ENCODE results near the gene RANBP9. TPM values are rescaled to one million over a fixed set of nuclear protein-coding genes. Genes with fewer than 3 reads are reported as not detected.

Gene RANBP9
- total and polyA plus RNA-seq, 4 experiments from 2014 or later = 3.4 to 52.9 (median 29.9) TPM

DNA sequence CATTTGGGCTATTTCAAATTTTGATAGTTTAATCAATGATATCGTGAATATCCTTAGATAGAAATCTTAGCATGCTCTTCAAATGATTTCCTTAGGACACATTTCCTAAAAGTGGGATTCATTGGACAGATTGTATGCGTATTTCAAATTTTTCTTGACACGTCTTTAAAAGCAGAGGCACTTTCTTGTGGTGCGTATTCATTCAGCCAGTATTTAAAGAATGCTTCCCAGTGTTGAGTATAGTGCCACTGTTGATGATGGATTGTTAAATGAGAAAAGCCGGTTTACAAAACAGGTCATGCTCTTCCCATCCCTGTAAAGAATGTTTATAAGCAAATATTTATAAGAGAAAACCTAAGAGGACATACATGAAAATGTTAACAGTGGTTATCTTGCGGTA is 111.6 kb downstream of the RANBP9 start:
- Mint-ChIP-seq H3K27me3 (no peaks in the 10 kb centered on the region), H3K36me3 (peaks cover 59 to 68% of the 10 kb centered on the region in 2 donors), H3K4me1 (peaks cover 0 to 5% (median under 1%) of the 10 kb centered on the region in 4 donors), H3K4me3 (no peak overlapping the region), H3K27ac (no peak overlapping the region), H3K9me3 (no peaks in the 10 kb centered on the region)
- Histone ChIP-seq H3K4me3 (ENCODE audit: low read length in 2 of 2) (no peak overlapping the region), H3K9me3 (ENCODE audit: control insufficient read depth in 1 of 2, low read length in 2 of 2) (no peaks in the 10 kb centered on the region), H3K27me3 (ENCODE audit: insufficient read depth, low read length) (no peaks in the 10 kb centered on the region), H3K27ac (ENCODE audit: low read depth, low read length) (no peak overlapping the region), H3K4me1 (ENCODE audit: insufficient read depth, low read length) (no peaks in the 10 kb centered on the region), H3K36me3 (ENCODE audit: insufficient read depth, low read length) (peaks cover 15% of the 10 kb centered on the region)
- DNase-seq = no peak
- intact Hi-C loops (cut with micrococcal nuclease) = no loop called here
- ChIA-PET POLR2A (ENCODE audit: partially characterized antibody) (no interaction called here), CTCF (ENCODE audit: partially characterized antibody) (no interaction called here)

DNA sequence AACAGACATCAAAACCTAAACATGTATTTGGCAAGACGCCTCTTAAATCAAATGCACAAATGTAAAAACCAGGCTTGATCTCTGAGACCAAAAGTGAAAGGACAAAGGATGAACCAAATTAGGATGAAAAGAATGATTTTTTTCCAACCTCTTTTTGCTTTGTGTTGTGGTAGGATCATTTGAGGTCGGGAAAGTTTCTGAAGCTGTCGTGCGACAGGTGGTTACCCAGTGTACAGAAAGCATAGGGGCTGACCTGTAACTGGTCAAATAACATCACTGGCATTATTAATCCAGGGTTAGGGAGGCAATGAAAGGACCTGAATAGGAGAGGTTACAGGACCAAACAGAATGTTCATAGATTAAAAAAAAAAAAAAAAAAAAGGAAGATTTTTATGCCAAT is 114.6 kb downstream of the RANBP9 start:
- Histone ChIP-seq H3K27ac (ENCODE audit: low read depth, low read length) (no peak overlapping the region), H3K4me3 (ENCODE audit: low read length in 2 of 2) (no peak overlapping the region), H3K27me3 (ENCODE audit: insufficient read depth, low read length) (no peaks in the 10 kb centered on the region), H3K36me3 (ENCODE audit: insufficient read depth, low read length) (peaks cover 15% of the 10 kb centered on the region), H3K9me3 (ENCODE audit: control insufficient read depth in 1 of 2, low read length in 2 of 2) (no peaks in the 10 kb centered on the region), H3K4me1 (ENCODE audit: insufficient read depth, low read length) (no peaks in the 10 kb centered on the region)
- Mint-ChIP-seq H3K4me3 (no peak overlapping the region), H3K4me1 (peaks cover 0 to 11% (median 2%) of the 10 kb centered on the region in 4 donors), H3K27me3 (no peaks in the 10 kb centered on the region), H3K36me3 (peaks cover 58 to 74% of the 10 kb centered on the region in 2 donors), H3K9me3 (no peaks in the 10 kb centered on the region), H3K27ac (peak overlapping the region in 1 of 7 donors; percentile 31)
- no peak for DNase-seq
- POLR2A ChIA-PET (ENCODE audit: partially characterized antibody) = no interaction called here
- CTCF ChIA-PET (ENCODE audit: partially characterized antibody) = no interaction called here
- intact Hi-C loops (cut with micrococcal nuclease) = no loop called here

DNA sequence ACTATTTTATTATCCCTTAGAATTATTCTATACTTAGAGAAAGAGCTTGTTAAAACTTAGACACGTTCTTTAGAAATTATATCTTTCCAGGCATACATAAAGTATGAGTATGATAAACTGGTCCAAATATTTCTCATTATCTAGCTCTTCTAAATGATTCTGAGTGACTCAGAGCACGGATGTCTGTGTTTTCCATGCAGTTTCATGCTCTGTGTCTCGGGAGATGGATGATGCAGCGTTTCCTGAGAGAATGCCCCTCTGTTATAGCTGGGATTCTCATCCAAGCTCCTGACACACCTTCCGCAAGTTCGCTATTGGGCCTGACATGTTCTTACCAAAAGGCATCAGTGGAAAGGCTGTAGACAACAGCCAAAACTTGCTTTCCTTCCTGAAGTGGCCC is 117.9 kb downstream of the RANBP9 start:
- peaks cover 0 to 11% (median 2%) of the 10 kb centered on the region in 4 donors for H3K4me1 Mint-ChIP-seq
- no peak overlapping the region for H3K4me3 Mint-ChIP-seq
- DNase-seq = no peak
- Histone ChIP-seq H3K27ac (ENCODE audit: low read depth, low read length) (no peak overlapping the region), H3K4me1 (ENCODE audit: insufficient read depth, low read length) (no peaks in the 10 kb centered on the region), H3K9me3 (ENCODE audit: control insufficient read depth in 1 of 2, low read length in 2 of 2) (no peaks in the 10 kb centered on the region), H3K27me3 (ENCODE audit: insufficient read depth, low read length) (no peaks in the 10 kb centered on the region), H3K4me3 (ENCODE audit: low read length in 2 of 2) (no peak overlapping the region), H3K36me3 (ENCODE audit: insufficient read depth, low read length) (peaks cover 17% of the 10 kb centered on the region)
- POLR2A ChIA-PET (ENCODE audit: partially characterized antibody) = interaction anchor here (1.5 kb wide), 1 partner anchor 19 kb away, joined by 6 read pairs; the partner anchor contains the start of gene SIRT5
- H3K27me3 Mint-ChIP-seq = no peaks in the 10 kb centered on the region
- intact Hi-C loops (cut with micrococcal nuclease) = no loop called here
- no peaks in the 10 kb centered on the region for H3K9me3 Mint-ChIP-seq
- no peak overlapping the region for H3K27ac Mint-ChIP-seq
- peaks cover 40 to 66% of the 10 kb centered on the region in 2 donors for H3K36me3 Mint-ChIP-seq
- CTCF ChIA-PET (ENCODE audit: partially characterized antibody) = interaction anchor here (1.7 kb wide), 1 partner anchor 19 kb away, joined by 5 read pairs; the partner anchor contains the start of gene SIRT5

DNA sequence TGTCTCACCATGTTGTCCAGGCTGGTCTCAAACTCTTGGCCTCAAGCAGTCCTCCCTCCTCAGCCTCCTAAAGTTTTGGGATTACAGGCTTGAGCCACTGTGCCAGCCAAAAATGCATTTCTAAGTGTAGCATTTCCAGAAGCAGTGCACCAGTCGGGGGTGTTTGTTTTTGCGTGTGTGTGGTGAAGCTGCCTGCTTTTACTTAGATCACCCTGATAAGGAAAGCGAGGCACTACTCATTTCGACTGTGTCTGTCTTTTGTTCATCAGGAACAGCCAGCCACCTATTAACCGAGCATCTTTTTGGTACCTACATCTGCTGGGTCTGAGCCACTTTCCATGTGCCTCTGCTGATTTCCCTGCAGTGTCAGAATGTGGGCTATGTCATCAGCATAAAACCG is 118.5 kb downstream of the RANBP9 start:
- no peaks in the 10 kb centered on the region for H3K9me3 ChIP-seq (ENCODE audit: control insufficient read depth in 1 of 2, low read length in 2 of 2)
- POLR2A ChIA-PET (ENCODE audit: partially characterized antibody) = no interaction called here
- DNase-seq = no peak
- Mint-ChIP-seq H3K36me3 (peaks cover 37 to 69% of the 10 kb centered on the region in 2 donors), H3K27me3 (no peaks in the 10 kb centered on the region), H3K4me1 (peaks cover 0 to 11% (median 2%) of the 10 kb centered on the region in 4 donors), H3K27ac (peak overlapping the region in 1 of 7 donors; percentile 25), H3K9me3 (no peaks in the 10 kb centered on the region), H3K4me3 (no peak overlapping the region)
- no peak overlapping the region for H3K4me3 ChIP-seq (ENCODE audit: low read length in 2 of 2)
- H3K27ac ChIP-seq (ENCODE audit: low read depth, low read length) = no peak overlapping the region
- intact Hi-C loops (cut with micrococcal nuclease) = no loop called here
- H3K36me3 ChIP-seq (ENCODE audit: insufficient read depth, low read length) = peaks cover 18% of the 10 kb centered on the region
- H3K27me3 ChIP-seq (ENCODE audit: insufficient read depth, low read length) = no peaks in the 10 kb centered on the region
- H3K4me1 ChIP-seq (ENCODE audit: insufficient read depth, low read length) = no peaks in the 10 kb centered on the region
- CTCF ChIA-PET (ENCODE audit: partially characterized antibody) = interaction anchor here (1.7 kb wide), 1 partner anchor 18 kb away, joined by 5 read pairs; the partner anchor contains the start of gene SIRT5

DNA sequence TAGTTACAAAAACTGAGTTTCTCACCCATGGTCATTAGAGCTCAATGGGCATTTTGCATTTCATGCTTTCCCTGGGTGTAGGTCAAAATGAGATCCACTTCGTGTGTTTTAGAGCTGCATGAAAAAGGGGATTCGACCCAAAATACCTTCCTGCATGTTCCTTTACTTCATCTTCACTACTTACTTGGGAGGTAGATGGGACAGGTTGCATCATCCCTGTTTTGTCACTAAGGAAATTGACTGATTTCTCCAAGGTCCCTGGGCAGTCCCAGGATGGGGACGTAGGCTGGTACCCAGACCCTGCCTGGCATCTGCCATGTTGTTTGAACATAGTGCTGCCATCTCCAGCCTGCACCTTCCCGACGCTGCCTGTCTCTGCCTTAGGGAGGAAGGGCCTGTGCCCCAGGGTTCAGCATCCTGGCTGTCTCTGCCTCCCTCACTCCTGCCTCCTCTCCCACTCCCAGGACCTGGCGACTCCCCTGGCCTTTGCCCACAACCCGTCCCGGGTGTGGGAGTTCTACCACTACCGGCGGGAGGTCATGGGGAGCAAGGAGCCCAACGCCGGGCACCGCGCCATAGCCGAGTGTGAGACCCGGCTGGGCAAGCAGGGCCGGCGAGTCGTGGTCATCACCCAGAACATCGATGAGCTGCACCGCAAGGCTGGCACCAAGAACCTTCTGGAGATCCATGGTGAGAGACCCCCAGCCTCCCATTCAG is 120.3 kb downstream of the RANBP9 start:
- no peak overlapping the region for H3K27ac ChIP-seq (ENCODE audit: low read depth, low read length)
- Mint-ChIP-seq H3K4me3 (no peak overlapping the region), H3K36me3 (peaks cover 27 to 61% of the 10 kb centered on the region in 2 donors), H3K4me1 (peaks cover 0 to 11% (median 2%) of the 10 kb centered on the region in 4 donors), H3K9me3 (no peaks in the 10 kb centered on the region), H3K27me3 (no peaks in the 10 kb centered on the region), H3K27ac (no peak overlapping the region)
- peaks cover 20% of the 10 kb centered on the region for H3K36me3 ChIP-seq (ENCODE audit: insufficient read depth, low read length)
- H3K4me1 ChIP-seq (ENCODE audit: insufficient read depth, low read length) = no peaks in the 10 kb centered on the region
- no peak overlapping the region for H3K4me3 ChIP-seq (ENCODE audit: low read length in 2 of 2)
- intact Hi-C loops (cut with micrococcal nuclease) = no loop called here
- H3K9me3 ChIP-seq (ENCODE audit: control insufficient read depth in 1 of 2, low read length in 2 of 2) = no peaks in the 10 kb centered on the region
- POLR2A ChIA-PET (ENCODE audit: partially characterized antibody) = interaction anchor here (1.3 kb wide), 1 partner anchor 24 kb away, joined by 4 read pairs; the partner anchor contains the start of gene NOL7
- CTCF ChIA-PET (ENCODE audit: partially characterized antibody) = interaction anchor here (1.3 kb wide), 1 partner anchor 11 kb away, joined by 3 read pairs; no protein-coding TSS in a partner anchor
- DNase-seq = no peak
- no peaks in the 10 kb centered on the region for H3K27me3 ChIP-seq (ENCODE audit: insufficient read depth, low read length)

- CTCF ChIA-PET (ENCODE audit: partially characterized antibody) = interaction anchor here (1.3 kb wide), 1 partner anchor 12 kb away, joined by 3 read pairs; no protein-coding TSS in a partner anchor
- Histone ChIP-seq H3K27me3 (ENCODE audit: insufficient read depth, low read length) (no peaks in the 10 kb centered on the region), H3K4me1 (ENCODE audit: insufficient read depth, low read length) (no peaks in the 10 kb centered on the region), H3K9me3 (ENCODE audit: control insufficient read depth in 1 of 2, low read length in 2 of 2) (no peaks in the 10 kb centered on the region), H3K4me3 (ENCODE audit: low read length in 2 of 2) (no peak overlapping the region), H3K27ac (ENCODE audit: low read depth, low read length) (no peak overlapping the region), H3K36me3 (ENCODE audit: insufficient read depth, low read length) (peaks cover 17% of the 10 kb centered on the region)
- Mint-ChIP-seq H3K4me3 (no peak overlapping the region), H3K4me1 (peaks cover 0 to 11% (median 2%) of the 10 kb centered on the region in 4 donors), H3K27ac (no peak overlapping the region), H3K27me3 (no peaks in the 10 kb centered on the region), H3K36me3 (peaks cover 21 to 60% of the 10 kb centered on the region in 2 donors), H3K9me3 (no peaks in the 10 kb centered on the region)
- intact Hi-C loops (cut with micrococcal nuclease) = no loop called here
- no peak for DNase-seq
- POLR2A ChIA-PET (ENCODE audit: partially characterized antibody) = interaction anchor here (1.3 kb wide), 1 partner anchor 24 kb away, joined by 4 read pairs; the partner anchor contains the start of gene NOL7
Observed at GRCh38 chr6:13590574-13591153, 121.0 kb downstream of the RANBP9 start.

- no peak overlapping the region for H3K27ac ChIP-seq (ENCODE audit: low read depth, low read length)
- H3K36me3 ChIP-seq (ENCODE audit: insufficient read depth, low read length) = peaks cover 17% of the 10 kb centered on the region
- no peaks in the 10 kb centered on the region for H3K9me3 ChIP-seq (ENCODE audit: control insufficient read depth in 1 of 2, low read length in 2 of 2)
- Mint-ChIP-seq H3K27me3 (no peaks in the 10 kb centered on the region), H3K4me3 (no peak overlapping the region), H3K4me1 (peaks cover 0 to 5% (median 1%) of the 10 kb centered on the region in 4 donors), H3K9me3 (no peaks in the 10 kb centered on the region), H3K36me3 (peaks cover 23 to 55% of the 10 kb centered on the region in 2 donors), H3K27ac (no peak overlapping the region)
- no peak for DNase-seq
- CTCF ChIA-PET (ENCODE audit: partially characterized antibody) = interaction anchor here (0.7 to 1.0 kb wide), 2 partner anchors 14 to 15 kb away, joined by 3 read pairs; partner anchors contain the start of gene SIRT5
- no peak overlapping the region for H3K4me3 ChIP-seq (ENCODE audit: low read length in 2 of 2)
- POLR2A ChIA-PET (ENCODE audit: partially characterized antibody) = interaction anchor here (1.3 to 2.7 kb wide), 2 partner anchors 15 to 25 kb away, joined by 3 to 7 read pairs; partner anchors contain the start of genes NOL7 and SIRT5
- intact Hi-C loops (cut with micrococcal nuclease) = no loop called here
- H3K4me1 ChIP-seq (ENCODE audit: insufficient read depth, low read length) = no peaks in the 10 kb centered on the region
- H3K27me3 ChIP-seq (ENCODE audit: insufficient read depth, low read length) = no peaks in the 10 kb centered on the region
Observed at GRCh38 chr6:13589801-13590200, 121.8 kb downstream of the RANBP9 start.
